Heart left ventricle (tissue), 16 donors: ENCODE results near the gene CNTNAP5. TPM values are rescaled to one million over a fixed set of nuclear protein-coding genes. Genes with fewer than 3 reads are reported as not detected.

ENCODE experiments used
- ATAC-seq, 4 donors: fragments of 200-7000 bp; cut with Tn5 transposase; one replicate each; pipeline ENCODE4 v1.9.1; 2020 to 2022; ENCODE audit warnings: moderate library complexity in 4 of 4, mild to moderate bottlenecking in 3 of 4, moderate number of reproducible peaks in 1 of 4
- DNase-seq, 5 donors: peaks; one replicate each; pipeline ENCODE4 v3.0.0-alpha.2; 2020
- H3K27ac ChIP-seq, 12 donors: fragments of 200-600 bp; sonication (generic) in 4 of 12; one replicate each; pipeline versions ENCODE4 v1.5.0 to v1.8.0; 2016 to 2022; ENCODE audit warnings: mild to moderate bottlenecking in 2 of 12
- H3K27me3 ChIP-seq, 9 donors: fragments of 200-600 bp; sonication (generic) in 2 of 9; one replicate each; pipeline versions ENCODE4 v1.5.1 to v1.8.0; 2016 to 2022; ENCODE audit warnings: mild to moderate bottlenecking in 3 of 9
- H3K36me3 ChIP-seq, 9 donors: fragments of 200-600 bp; sonication (generic) in 2 of 9; one replicate each; pipeline versions ENCODE4 v1.5.0 to v1.8.0; 2018 to 2022; ENCODE audit warnings: mild to moderate bottlenecking in 2 of 9
- H3K4me1 ChIP-seq, 12 donors: fragments of 200-600 bp; sonication (generic) in 4 of 12; one replicate each; pipeline versions ENCODE4 v1.5.0 to v1.8.0; 2016 to 2022; ENCODE audit warnings: mild to moderate bottlenecking in 3 of 12
- H3K4me3 ChIP-seq, 12 donors: fragments of 200-600 bp; sonication (generic) in 4 of 12; one replicate each; pipeline versions ENCODE4 v1.5.0 to v1.8.0; 2017 to 2022; ENCODE audit warnings: mild to moderate bottlenecking in 9 of 12, moderate library complexity in 4 of 12
- H3K9me3 ChIP-seq, 12 donors: fragments of 200-600 bp; sonication (generic) in 4 of 12; one replicate each; pipeline versions ENCODE4 v1.5.0 to v1.8.0; 2016 to 2022; ENCODE audit warnings: mild to moderate bottlenecking in 1 of 12
- POLR2A ChIP-seq, 2 donors: fragments of 450-650 bp; IDR thresholded peaks; one replicate each; pipeline ENCODE4 v1.6.1; 2017; ENCODE audit warnings: antibody characterized with exemption in 2 of 2, mild to moderate bottlenecking in 2 of 2, moderate library complexity in 2 of 2
- WGBS, 4 donors: extraction: QIAGEN DNeasy Blood & Tissue Kit in 2 of 4; methylation state at CpG; one replicate each; pipeline versions ENCODE4 v1.1.5 to v1.1.7; 2013 to 2018; 5-methylcytosine and 5-hydroxymethylcytosine counted together
- intact Hi-C, 10 donors: fragments of 100-400 bp; cut with DNase I; formaldehyde crosslinking; loops; one replicate each; pipeline versions ENCODE4 v1.11.1 to v1.14.2; 2022
- polyA plus RNA-seq, 2 donors: library from polyadenylated mRNA; stranded (reverse); fragments of 200-250 nt; gene quantifications; one replicate each; pipeline ENCODE4 v1.2.3, GENCODE V29; 2013
- total RNA-seq, 9 donors: library from RNA; depleted of rRNA in 2 of 9; stranded (reverse); fragments of >200 nt in 2 of 9; fragmentation: NEBNext Ultra II Directional in 3 of 9; extraction: Animal tissue kit (Norgen Biotek cat#: 25700) in 3 of 9; gene quantifications; one replicate each; pipeline versions ENCODE4 v1.1.0 to v1.2.4, GENCODE V29; 2016 to 2023
- TF ChIP-seq, protein P1 (sequence below), 12 donors: fragments of 200-600 bp; sonication (generic) in 4 of 12; IDR thresholded peaks; one replicate each; pipeline versions ENCODE4 v1.5.0 to v1.8.0; 2018 to 2022; ENCODE audit warnings: antibody characterized with exemption in 12 of 12, mild to moderate bottlenecking in 5 of 12
- donor health status: ischemic (EF 13 %, LVEDD 7.1; RV severe dilation, severe dysfunction).
- donor health status: healthy with polysubstance abuse.
- donor health status: DM: no; HTN: yes; CAD: no.
- donor health status: DM: no; HTN: no; CAD: no.
- donor health status: ischemic (EF 25% LVEDD 6.9; RV normal size, moderate dysfunction).
- donor health status: ischemic (EF 25% LVEDD 5.7; RV mildly dilated, moderate dysfunction).
- donor health status: healthy.
- donor health status: DM: yes; HTN: yes; CAD: no.
- donor health status: ischemic (EF 35%, LVEDD 5.7; RV mildly dilated, moderate dysfunction).
- donor health status: nonischemic (EF 11% LVEDD 7.7; RV severe dilation, severe dysfunction).
- donor health status: DM: yes; HTN: yes; CAD: no.
- donor health status: PGD.
- donor health status: ischemic (EF 29% LVEDD 5.4; RV normal size, mild dysfunction).
- donor health status: nonischemic (EF 23%, LVEDD 6.1; RV moderate dilation, normal function).

CNTNAP5 gene
- total and polyA plus RNA-seq, 11 donors, result not detected

DNA sequence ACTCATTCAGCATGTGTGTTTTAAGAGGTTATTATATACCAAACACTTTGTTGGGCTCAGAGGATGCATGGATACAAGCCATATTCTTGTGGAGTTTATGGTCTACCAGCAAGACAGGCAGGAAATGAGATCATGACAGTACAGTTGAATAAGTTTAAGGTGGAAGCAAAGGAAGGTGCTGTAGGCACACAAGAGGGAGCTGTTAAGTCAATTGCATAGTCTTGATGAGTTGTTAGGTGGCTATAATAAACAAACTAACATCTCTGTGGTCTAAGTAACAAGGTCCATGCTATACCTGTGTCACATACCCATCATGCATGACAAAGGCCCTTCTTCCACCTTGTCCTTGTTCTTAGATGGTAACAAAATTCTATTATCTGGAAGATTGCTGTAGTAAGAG lies 538.3 kb downstream of the CNTNAP5 start:
- intact Hi-C loops, result no loop called here
- no peaks in the 10 kb centered on the region for H3K36me3 ChIP-seq
- no peaks in the 10 kb centered on the region for H3K4me1 ChIP-seq
- DNase-seq (no peak), ATAC-seq (no peak)
- no peak overlapping the region for H3K4me3 ChIP-seq
- no peaks in the 10 kb centered on the region for H3K27me3 ChIP-seq
- H3K9me3 ChIP-seq, result no peaks in the 10 kb centered on the region
- no peak overlapping the region for H3K27ac ChIP-seq
- TF ChIP-seq, protein P1, sequence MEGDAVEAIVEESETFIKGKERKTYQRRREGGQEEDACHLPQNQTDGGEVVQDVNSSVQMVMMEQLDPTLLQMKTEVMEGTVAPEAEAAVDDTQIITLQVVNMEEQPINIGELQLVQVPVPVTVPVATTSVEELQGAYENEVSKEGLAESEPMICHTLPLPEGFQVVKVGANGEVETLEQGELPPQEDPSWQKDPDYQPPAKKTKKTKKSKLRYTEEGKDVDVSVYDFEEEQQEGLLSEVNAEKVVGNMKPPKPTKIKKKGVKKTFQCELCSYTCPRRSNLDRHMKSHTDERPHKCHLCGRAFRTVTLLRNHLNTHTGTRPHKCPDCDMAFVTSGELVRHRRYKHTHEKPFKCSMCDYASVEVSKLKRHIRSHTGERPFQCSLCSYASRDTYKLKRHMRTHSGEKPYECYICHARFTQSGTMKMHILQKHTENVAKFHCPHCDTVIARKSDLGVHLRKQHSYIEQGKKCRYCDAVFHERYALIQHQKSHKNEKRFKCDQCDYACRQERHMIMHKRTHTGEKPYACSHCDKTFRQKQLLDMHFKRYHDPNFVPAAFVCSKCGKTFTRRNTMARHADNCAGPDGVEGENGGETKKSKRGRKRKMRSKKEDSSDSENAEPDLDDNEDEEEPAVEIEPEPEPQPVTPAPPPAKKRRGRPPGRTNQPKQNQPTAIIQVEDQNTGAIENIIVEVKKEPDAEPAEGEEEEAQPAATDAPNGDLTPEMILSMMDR (IDR thresholded peaks at IDR 0.05), result no peak
- TF ChIP-seq POLR2A (IDR thresholded peaks at IDR 0.05), result no peak

DNA sequence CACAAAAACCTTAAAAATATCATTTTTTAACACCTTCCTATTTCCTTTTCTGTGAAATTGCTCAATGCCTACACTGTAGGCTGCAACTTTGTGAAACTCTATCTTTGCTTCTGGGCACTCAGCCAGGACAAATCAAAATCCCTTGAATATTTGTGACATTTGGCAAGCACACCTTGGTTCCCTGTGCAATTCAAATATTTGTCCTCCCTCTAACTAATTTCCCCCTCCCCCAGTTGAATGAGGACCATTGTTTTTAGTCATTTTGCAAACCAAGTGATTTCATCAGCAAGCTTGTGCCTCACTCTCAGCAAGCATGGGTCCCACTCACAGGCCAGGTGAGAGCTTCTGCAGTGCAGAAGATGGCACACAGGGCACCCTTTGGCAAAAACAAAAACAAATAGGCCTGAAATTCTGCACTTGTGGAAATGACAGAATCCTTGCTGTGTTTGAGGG lies 541.5 kb downstream of the CNTNAP5 start:
- Histone ChIP-seq H3K4me3 (no peak overlapping the region), H3K4me1 (no peaks in the 10 kb centered on the region), H3K36me3 (no peaks in the 10 kb centered on the region), H3K9me3 (no peaks in the 10 kb centered on the region), H3K27me3 (no peaks in the 10 kb centered on the region), H3K27ac (no peak overlapping the region)
- no peak for DNase-seq
- no peak for ATAC-seq
- intact Hi-C loops, result no loop called here
- TF ChIP-seq, protein P1 (IDR thresholded peaks at IDR 0.05), result no peak
- no peak for TF ChIP-seq POLR2A (IDR thresholded peaks at IDR 0.05)

DNA sequence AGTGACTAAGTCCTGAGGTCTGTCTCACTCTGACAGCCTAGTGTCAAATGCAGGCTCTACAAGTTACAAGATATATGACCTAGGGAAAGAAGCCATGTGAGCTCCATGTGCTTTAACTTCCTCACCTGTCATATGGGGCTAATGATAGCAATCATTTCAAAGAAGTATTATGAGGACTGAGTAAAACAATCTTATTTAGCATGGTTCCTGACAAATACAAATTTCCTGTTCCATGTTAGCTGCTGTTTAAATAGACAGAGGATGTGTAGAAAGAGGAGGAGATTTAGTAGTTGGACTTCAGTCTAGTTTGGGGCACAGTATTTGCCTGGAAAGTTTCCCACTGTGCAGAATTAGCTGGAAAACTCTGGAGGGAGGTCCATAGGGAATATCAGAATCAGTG lies 545.8 kb downstream of the CNTNAP5 start:
- Histone ChIP-seq H3K27ac (no peak overlapping the region), H3K4me3 (no peak overlapping the region), H3K36me3 (no peaks in the 10 kb centered on the region), H3K27me3 (no peaks in the 10 kb centered on the region), H3K9me3 (no peaks in the 10 kb centered on the region), H3K4me1 (no peaks in the 10 kb centered on the region)
- no peak for ATAC-seq
- no peak for DNase-seq
- TF ChIP-seq, protein P1 (IDR thresholded peaks at IDR 0.05), result no peak
- TF ChIP-seq POLR2A (IDR thresholded peaks at IDR 0.05), result no peak
- intact Hi-C loops, result no loop called here

DNA sequence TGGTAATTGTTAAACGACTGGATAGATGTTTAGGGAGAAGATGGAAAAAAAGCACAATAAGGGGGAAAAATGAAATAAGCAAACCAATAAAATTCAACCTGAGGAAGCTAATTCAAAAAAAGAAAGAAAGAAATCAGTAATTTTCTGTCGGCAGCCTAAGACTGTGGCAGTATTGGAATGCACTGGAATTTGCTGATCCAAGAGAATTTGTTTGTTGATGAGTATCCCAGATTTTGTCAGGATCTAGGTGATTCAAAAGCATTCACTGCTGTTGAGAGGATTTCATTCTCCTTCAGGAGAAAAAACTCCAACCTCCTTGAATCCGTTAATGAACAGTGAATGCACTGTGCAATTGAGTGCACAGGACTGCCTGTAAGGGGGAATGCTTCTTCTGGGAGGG lies 546.7 kb downstream of the CNTNAP5 start:
- TF ChIP-seq POLR2A (IDR thresholded peaks at IDR 0.05), result no peak
- TF ChIP-seq, protein P1 (IDR thresholded peaks at IDR 0.05), result no peak
- Histone ChIP-seq H3K9me3 (no peaks in the 10 kb centered on the region), H3K4me1 (no peaks in the 10 kb centered on the region), H3K4me3 (no peak overlapping the region), H3K27me3 (no peaks in the 10 kb centered on the region), H3K27ac (no peak overlapping the region), H3K36me3 (no peaks in the 10 kb centered on the region)
- 78 to 86% (median 83%) methylated on average over 3 of the region's 3 CpGs for WGBS, 4 donors
- ATAC-seq, result no peak
- intact Hi-C loops, result no loop called here
- no peak for DNase-seq
